GM23248 (cell line): ENCODE measurements around the gene FSIP1. TPM values are rescaled to one million over a fixed set of nuclear protein-coding genes. Genes with fewer than 3 reads are reported as not detected.

Experiments used
- DNase-seq: peaks from one replicate; pipeline ENCODE4 v3.0.0-alpha.2; 2015
- H2AFZ ChIP-seq: fragments of 200-600 bp; sonication (generic); 2 replicates; pipeline ENCODE4 v1.6.1; 2016; ENCODE audit warnings: antibody characterized with exemption
- H3F3A ChIP-seq: fragments of 200-600 bp; sonication (generic); 2 replicates; pipeline ENCODE4 v1.6.1; 2016; ENCODE audit warnings: mild to moderate bottlenecking, antibody characterized with exemption, mixed run types; ENCODE audit not compliant: insufficient read depth
- H3K27ac ChIP-seq: fragments of 200-600 bp; sonication (generic); 2 replicates; pipeline ENCODE4 v1.5.1; 2016; ENCODE audit warnings: mild to moderate bottlenecking
- H3K27me3 ChIP-seq: fragments of 200-600 bp; sonication (generic); replicated peaks from 2 replicates; pipeline ENCODE4 v1.6.1; 2016; ENCODE audit warnings: mild to moderate bottlenecking; ENCODE audit not compliant: insufficient read depth
- H3K36me3 ChIP-seq: fragments of 200-600 bp; sonication (generic); 2 replicates; pipeline ENCODE4 v1.6.1; 2016; ENCODE audit warnings: low read depth, mild to moderate bottlenecking
- H3K4me1 ChIP-seq: fragments of 200-600 bp; sonication (generic); 2 replicates; pipeline ENCODE4 v1.6.1; 2016; ENCODE audit warnings: mild to moderate bottlenecking; ENCODE audit not compliant: insufficient read depth
- H3K4me2 ChIP-seq: fragments of 200-600 bp; sonication (generic); one replicate; pipeline ENCODE4 v1.6.1; 2016; ENCODE audit warnings: mild to moderate bottlenecking; ENCODE audit not compliant: unreplicated experiment
- H3K4me3 ChIP-seq: fragments of 200-600 bp; sonication (generic); 2 replicates; pipeline ENCODE4 v1.5.1; 2016; ENCODE audit warnings: mild to moderate bottlenecking
- H3K79me2 ChIP-seq: fragments of 200-600 bp; sonication (generic); 2 replicates; pipeline ENCODE4 v1.6.1; 2016; ENCODE audit warnings: mild to moderate bottlenecking; ENCODE audit not compliant: insufficient read depth
- H3K9ac ChIP-seq: fragments of 200-600 bp; sonication (generic); 2 replicates; pipeline ENCODE4 v1.6.1; 2016; ENCODE audit warnings: mild to moderate bottlenecking
- H3K9me2 ChIP-seq: fragments of 200-600 bp; sonication (generic); 2 replicates; pipeline ENCODE4 v1.6.1; 2016; ENCODE audit warnings: mixed run types, mild to moderate bottlenecking, moderate library complexity; ENCODE audit not compliant: insufficient read depth
- H3K9me3 ChIP-seq: fragments of 200-600 bp; sonication (generic); one replicate; pipeline ENCODE4 v1.6.1; 2017; ENCODE audit warnings: low read depth
- H4K20me1 ChIP-seq: fragments of 200-600 bp; sonication (generic); 2 replicates; pipeline ENCODE4 v1.6.0; 2016; ENCODE audit not compliant: insufficient read depth
- EZH2 ChIP-seq: fragments of 200-600 bp; sonication (generic); IDR thresholded peaks from 2 replicates; pipeline ENCODE4 v1.6.1; 2018; ENCODE audit warnings: antibody characterized with exemption, mild to moderate bottlenecking; ENCODE audit not compliant: insufficient read depth, poor library complexity, severe bottlenecking
- EZH2phosphoT487 ChIP-seq: fragments of 200-600 bp; sonication (generic); IDR thresholded peaks from 2 replicates; pipeline ENCODE4 v1.6.1; 2018; ENCODE audit warnings: antibody characterized with exemption, moderate library complexity, mild to moderate bottlenecking, low read depth; ENCODE audit not compliant: insufficient read depth
- WGBS, 2 experiments: methylation state at CpG; one replicate each; pipeline ENCODE4 v1.1.6; 2015 to 2017; ENCODE audit warnings: low lambda C conversion rate in 2 of 2, low coverage in 1 of 2; ENCODE audit errors: missing lambda C conversion rate in 2 of 2; 5-methylcytosine and 5-hydroxymethylcytosine counted together
- in situ Hi-C: fragments of 300-500 bp; cut with MboI; formaldehyde crosslinking; loops from 2 replicates; pipeline ENCODE4 v1.15.0; 2020
- polyA plus RNA-seq: library from polyadenylated mRNA; unstranded; fragments of >200 nt; fragmentation: Nextera tagmentation; extraction: Ambion mirVana; gene quantifications from 2 replicates; pipeline ENCODE4 v1.2.1, GENCODE V29; 2016
- total RNA-seq: library from RNA; depleted of rRNA; stranded (reverse); fragments of >200 nt; shearing (Covaris generic); gene quantifications from 2 replicates; pipeline ENCODE4 v1.2.3, GENCODE V29; 2014

The FSIP1 gene
- total and polyA plus RNA-seq, 2 experiments from 2014 or later: 2.4 TPM

GRCh38 chr15:39580485-39581241 lies 202.0 kb downstream of the FSIP1 start, which contains the start of gene THBS1:
Gene THBS1 (plus strand): TSS chr15:39581079. CDS start chr15:39581858, 779 bp downstream.
- Histone ChIP-seq H3K79me2 (peaks cover 15% of the 10 kb centered on the region; the same call in 1 of the 2 replicates), H3F3A (peaks cover 60% of the 10 kb centered on the region), H3K4me3 (peak within 1 kb of the TSS; percentile 74), H3K9me2 (no peaks in the 10 kb centered on the region), H3K9ac (peak within 1 kb of the TSS; percentile 89), H3K27me3 (no peaks in the 10 kb centered on the region), H4K20me1 (peaks cover 19% of the 10 kb centered on the region; the same call in 1 of the 2 replicates), H3K4me2 (peak within 1 kb of the TSS; percentile 81), H3K4me1 (peaks cover 16% of the 10 kb centered on the region), H2AFZ (peak within 1 kb of the TSS; percentile 25; the same call in 1 of the 2 replicates), H3K36me3 (peaks cover 30% of the 10 kb centered on the region), H3K27ac (peak within 1 kb of the TSS; percentile 95), H3K9me3 (no peaks in the 10 kb centered on the region)
- 1% methylated on average over 57 to 73 of the region's 74 CpGs for WGBS, 2 experiments
- in situ Hi-C loops: loop anchor here (5.0 kb wide), 1 partner anchor 408 kb away; no protein-coding TSS in a partner anchor
- peak; percentile 97 for DNase-seq
- no peak for TF ChIP-seq EZH2phosphoT487
- no peak for TF ChIP-seq EZH2

- H3K4me2 ChIP-seq: peak overlapping the region; percentile 81
- H3K4me3 ChIP-seq: peak overlapping the region; percentile 74
- H3K9ac ChIP-seq: peak overlapping the region; percentile 89
- peak overlapping the region; percentile 95 for H3K27ac ChIP-seq
- TF ChIP-seq EZH2phosphoT487: no peak
- TF ChIP-seq EZH2: no peak
- H2AFZ ChIP-seq: 0 out of 2 replicates have a peak overlapping the region, but pooled peaks have one; percentile 25
- H3K9me2 ChIP-seq: no peaks in the 10 kb centered on the region
- H3K36me3 ChIP-seq: peaks cover 25% of the 10 kb centered on the region
- in situ Hi-C loops: loop anchor here (5.0 kb wide), 1 partner anchor 408 kb away; no protein-coding TSS in a partner anchor
- peaks cover 16% of the 10 kb centered on the region for H3K4me1 ChIP-seq
- peaks cover 15% of the 10 kb centered on the region; the same call in 1 of the 2 replicates for H3K79me2 ChIP-seq
- peaks cover 54% of the 10 kb centered on the region for H3F3A ChIP-seq
- 1% methylated on average over 29 of the region's 29 CpGs for WGBS, 2 experiments
- H3K27me3 ChIP-seq: no peaks in the 10 kb centered on the region
- H3K9me3 ChIP-seq: no peaks in the 10 kb centered on the region
- DNase-seq: peak; percentile 96
- H4K20me1 ChIP-seq: peaks cover 13% of the 10 kb centered on the region; the same call in 1 of the 2 replicates
Measured at GRCh38 chr15:39580117-39580484, 202.5 kb downstream of the FSIP1 start.

- Histone ChIP-seq H3K36me3 (peaks cover 20% of the 10 kb centered on the region), H3K4me2 (peak overlapping the region; percentile 81), H3K4me1 (peaks cover 19% of the 10 kb centered on the region), H3K9me3 (no peaks in the 10 kb centered on the region), H3K9ac (peak overlapping the region; percentile 89), H3K79me2 (peaks cover 15% of the 10 kb centered on the region; the same call in 1 of the 2 replicates), H3K27ac (peak overlapping the region; percentile 95), H3F3A (peaks cover 49% of the 10 kb centered on the region), H3K4me3 (peak overlapping the region; percentile 74), H3K9me2 (no peaks in the 10 kb centered on the region), H2AFZ (no peak overlapping the region), H3K27me3 (no peaks in the 10 kb centered on the region), H4K20me1 (peaks cover 8% of the 10 kb centered on the region; the same call in 1 of the 2 replicates)
- TF ChIP-seq EZH2 (no peak), EZH2phosphoT487 (0 out of 2 replicates have a peak, but pooled peaks have one; percentile 11)
- WGBS, 2 experiments: 1 to 2% methylated on average over 18 of the region's 18 CpGs
- DNase-seq: peak; percentile 91
- in situ Hi-C loops: loop anchor here (5.0 to 10.0 kb wide), 3 partner anchors 115 to 875 kb away; no protein-coding TSS in a partner anchor
Measured at GRCh38 chr15:39579487-39580116, 203.0 kb downstream of the FSIP1 start.

- TF ChIP-seq EZH2phosphoT487: no peak
- TF ChIP-seq EZH2: no peak
- Histone ChIP-seq H3K27me3 (no peaks in the 10 kb centered on the region), H3K9me3 (no peaks in the 10 kb centered on the region), H3K27ac (peak overlapping the region; percentile 95), H3K4me2 (peak overlapping the region; percentile 81), H3K9me2 (no peaks in the 10 kb centered on the region), H3K9ac (peak overlapping the region; percentile 89), H3F3A (peaks cover 49% of the 10 kb centered on the region), H3K79me2 (peaks cover 15% of the 10 kb centered on the region; the same call in 1 of the 2 replicates), H4K20me1 (peaks cover 7% of the 10 kb centered on the region; the same call in 1 of the 2 replicates), H3K4me1 (peaks cover 25% of the 10 kb centered on the region), H3K36me3 (peaks cover 13% of the 10 kb centered on the region; the same call in 1 of the 2 replicates), H2AFZ (no peak overlapping the region), H3K4me3 (peak overlapping the region; percentile 74)
- peak; percentile 42 for DNase-seq
- in situ Hi-C loops: loop anchor here (10.0 kb wide), 2 partner anchors 114 to 874 kb away; no protein-coding TSS in a partner anchor
- 39 to 50% methylated on average over 5 of the region's 5 CpGs for WGBS, 2 experiments
Measured at GRCh38 chr15:39578851-39579486, 203.7 kb downstream of the FSIP1 start.
